OCI-LY7 (cell line): Measurements from ENCODE around the gene DLGAP1. TPM values are rescaled to one million over a fixed set of nuclear protein-coding genes. Genes with fewer than 3 reads are reported as not detected.

ENCODE experiments used
- BruUV-seq: library from RNA; stranded (reverse); fragments of 400-500 nt; replicated peaks from 2 replicates; lab custom pipeline; 2021; lab: Mats Ljungman, UMichigan
- CTCF ChIA-PET: fragments of 300-600 bp; sonication (Branson Sonifier 250); formaldehyde crosslinking; loops from one replicate; lab custom pipeline; 2022; ENCODE audit warnings: antibody characterized with exemption; ENCODE audit not compliant: unreplicated experiment; lab: Charles Lee
- POLR2A ChIA-PET: fragments of 300-600 bp; sonication (Branson Sonifier 250); formaldehyde crosslinking; loops from one replicate; lab custom pipeline; 2022; ENCODE audit warnings: antibody characterized with exemption; lab: Charles Lee
- DNase-seq: peaks from one replicate; pipeline ENCODE4 v3.0.0-alpha.2; 2015; ENCODE audit warnings: low spot score
- H2AFZ ChIP-seq: fragments of 200-600 bp; sonication (generic), shearing (Covaris generic); 2 replicates; pipeline ENCODE4 v1.6.1; 2014; ENCODE audit warnings: mild to moderate bottlenecking, antibody characterized with exemption, low read length, moderate library complexity
- H3K27ac ChIP-seq: fragments of 200-600 bp; sonication (generic); 2 replicates; pipeline ENCODE4 v1.5.1; 2014; ENCODE audit warnings: mixed run types, low read depth, mild to moderate bottlenecking, moderate library complexity, low read length, inconsistent platforms; ENCODE audit not compliant: poor library complexity, severe bottlenecking
- H3K36me3 ChIP-seq: fragments of 200-600 bp; sonication (generic); 2 replicates; pipeline ENCODE4 v1.6.1; 2014; ENCODE audit warnings: mild to moderate bottlenecking, antibody characterized with exemption, low read length, moderate library complexity, mixed read lengths; ENCODE audit not compliant: insufficient read depth
- H3K4me1 ChIP-seq: fragments of 200-600 bp; sonication (generic); 2 replicates; pipeline ENCODE4 v1.5.1; 2014; ENCODE audit warnings: mild to moderate bottlenecking, low read length; ENCODE audit not compliant: insufficient read depth, poor library complexity, severe bottlenecking
- H3K4me2 ChIP-seq: fragments of 200-600 bp; sonication (generic); 2 replicates; pipeline ENCODE4 v1.6.1; 2014; ENCODE audit warnings: mild to moderate bottlenecking, low read length
- H3K4me3 ChIP-seq: fragments of 200-600 bp; sonication (generic); 2 replicates; pipeline ENCODE4 v1.5.1; 2014; ENCODE audit warnings: mild to moderate bottlenecking, low read depth, low read length; ENCODE audit not compliant: poor library complexity, severe bottlenecking
- H3K79me2 ChIP-seq: fragments of 200-600 bp; sonication (generic); 2 replicates; pipeline ENCODE4 v1.6.1; 2016; ENCODE audit warnings: low read depth, mild to moderate bottlenecking, low read length, moderate library complexity, mixed read lengths; ENCODE audit not compliant: insufficient read depth
- H3K9me2 ChIP-seq: fragments of 200-600 bp; sonication (generic); 2 replicates; pipeline ENCODE4 v1.6.1; 2016; ENCODE audit warnings: mild to moderate bottlenecking, low read length, mixed read lengths; ENCODE audit not compliant: insufficient read depth
- H3K9me3 ChIP-seq: fragments of 200-600 bp; sonication (generic); 2 replicates; pipeline ENCODE4 v1.6.1; 2014; ENCODE audit warnings: mild to moderate bottlenecking, mixed run types, low read length, mixed read lengths
- H4K20me1 ChIP-seq: fragments of 200-600 bp; sonication (generic); 2 replicates; pipeline ENCODE4 v1.6.1; 2014; ENCODE audit warnings: mild to moderate bottlenecking, antibody characterized with exemption, low read length, moderate library complexity, mixed read lengths; ENCODE audit not compliant: insufficient read depth
- CTCF ChIP-seq: fragments of 200-600 bp; sonication (generic); conservative IDR thresholded peaks from 2 replicates; pipeline ENCODE4 v1.5.1; 2014; ENCODE audit warnings: mild to moderate bottlenecking, antibody characterized with exemption, low read length, moderate library complexity, mixed read lengths
- EZH2phosphoT487 ChIP-seq: fragments of 200-600 bp; sonication (generic); IDR thresholded peaks from 2 replicates; pipeline ENCODE4 v1.6.1; 2018; ENCODE audit warnings: low read depth, borderline replicate concordance, mild to moderate bottlenecking, mixed run types, antibody characterized with exemption, low read length, moderate library complexity, mixed read lengths
- intact Hi-C: fragments of 100-400 bp; cut with micrococcal nuclease; formaldehyde crosslinking; loops from one replicate; pipeline ENCODE4 v1.10.0; 2022; ENCODE audit not compliant: unreplicated experiment
- total RNA-seq, 2 experiments: library from RNA; depleted of rRNA in 1 of 2; stranded (reverse); fragments of >200 nt in 1 of 2; shearing (Covaris generic) in 1 of 2; gene quantifications; 2 replicates each; pipeline ENCODE4 v1.2.3, GENCODE V29; 2014 to 2022

Gene DLGAP1
- total RNA-seq, 2 experiments from 2014 or later, result 0.22 TPM; not detected in 1

- CTCF ChIA-PET, result no interaction called here
- DNase-seq, result no peak
- H3K36me3 ChIP-seq, result no peaks in the 10 kb centered on the region
- H2AFZ ChIP-seq, result no peak overlapping the region
- intact Hi-C loops, result no loop called here
- no peak for TF ChIP-seq EZH2phosphoT487
- no peak for TF ChIP-seq CTCF
- H3K4me1 ChIP-seq, result peaks cover 3% of the 10 kb centered on the region
- H3K9me2 ChIP-seq, result no peaks in the 10 kb centered on the region; the same call in 1 of the 2 replicates
- no peaks in the 10 kb centered on the region for H3K79me2 ChIP-seq
- H4K20me1 ChIP-seq, result no peaks in the 10 kb centered on the region
- no TSS peak for BruUV-seq
- H3K27ac ChIP-seq, result no peak overlapping the region
- POLR2A ChIA-PET, result no interaction called here
- H3K4me2 ChIP-seq, result no peak overlapping the region
- no peaks in the 10 kb centered on the region; the same call in 1 of the 2 replicates for H3K9me3 ChIP-seq
- H3K4me3 ChIP-seq, result no peak overlapping the region
Measured at GRCh38 chr18:4405965-4406364, 49.1 kb downstream of the DLGAP1 start.

GRCh38 chr18:4403836-4404235 is 51.3 kb downstream of the DLGAP1 start:
- POLR2A ChIA-PET, result no interaction called here
- Histone ChIP-seq H4K20me1 (no peaks in the 10 kb centered on the region), H3K4me1 (peaks cover 23% of the 10 kb centered on the region), H3K79me2 (no peaks in the 10 kb centered on the region), H3K4me3 (no peak overlapping the region), H3K4me2 (no peak overlapping the region), H3K9me3 (no peaks in the 10 kb centered on the region; the same call in 1 of the 2 replicates), H2AFZ (no peak overlapping the region), H3K36me3 (no peaks in the 10 kb centered on the region), H3K27ac (no peak overlapping the region), H3K9me2 (no peaks in the 10 kb centered on the region; the same call in 1 of the 2 replicates)
- DNase-seq, result no peak
- CTCF ChIA-PET, result no interaction called here
- intact Hi-C loops, result no loop called here
- no peak for TF ChIP-seq CTCF
- TF ChIP-seq EZH2phosphoT487, result no peak
- BruUV-seq, result no TSS peak

- POLR2A ChIA-PET, result interaction anchor here (0.6 kb wide), 1 partner anchor 27 kb away, joined by 4 read pairs; no protein-coding TSS in a partner anchor
- DNase-seq, result peak; percentile 1
Measured at GRCh38 chr18:4400911-4401310, 54.2 kb downstream of the DLGAP1 start.

More at GRCh38 chr18:4400911-4401310, 54.2 kb downstream of the DLGAP1 start:
- H3K36me3 ChIP-seq, result no peaks in the 10 kb centered on the region
- intact Hi-C loops, result no loop called here
- H3K4me2 ChIP-seq, result peak overlapping the region; percentile 54; the same call in 1 of the 2 replicates
- peak overlapping the region; percentile 37; the same call in 1 of the 2 replicates for H2AFZ ChIP-seq
- H3K27ac ChIP-seq, result no peak overlapping the region
- H3K4me3 ChIP-seq, result no peak overlapping the region
- H3K9me3 ChIP-seq, result no peaks in the 10 kb centered on the region; the same call in 1 of the 2 replicates
- TF ChIP-seq CTCF, result no peak
- no peak for TF ChIP-seq EZH2phosphoT487
- CTCF ChIA-PET, result no interaction called here
- H3K79me2 ChIP-seq, result no peaks in the 10 kb centered on the region
- peaks cover 23% of the 10 kb centered on the region for H3K4me1 ChIP-seq
- no peaks in the 10 kb centered on the region; the same call in 1 of the 2 replicates for H3K9me2 ChIP-seq
- BruUV-seq, result no TSS peak
- H4K20me1 ChIP-seq, result no peaks in the 10 kb centered on the region
